Putamen (tissue), 1 donor: Measurements from ENCODE around the gene RNF44.
"Not testable (repeated sequence)": the region's sequence is repeated elsewhere in the genome, so short reads cannot be mapped to it uniquely, and the experiment has no call there.

Experiments used
- DNase-seq: peaks from one replicate; pipeline ENCODE4 v3.0.0-alpha.2; 2016; ENCODE audit warnings: low spot score

RNF44 gene

DNA sequence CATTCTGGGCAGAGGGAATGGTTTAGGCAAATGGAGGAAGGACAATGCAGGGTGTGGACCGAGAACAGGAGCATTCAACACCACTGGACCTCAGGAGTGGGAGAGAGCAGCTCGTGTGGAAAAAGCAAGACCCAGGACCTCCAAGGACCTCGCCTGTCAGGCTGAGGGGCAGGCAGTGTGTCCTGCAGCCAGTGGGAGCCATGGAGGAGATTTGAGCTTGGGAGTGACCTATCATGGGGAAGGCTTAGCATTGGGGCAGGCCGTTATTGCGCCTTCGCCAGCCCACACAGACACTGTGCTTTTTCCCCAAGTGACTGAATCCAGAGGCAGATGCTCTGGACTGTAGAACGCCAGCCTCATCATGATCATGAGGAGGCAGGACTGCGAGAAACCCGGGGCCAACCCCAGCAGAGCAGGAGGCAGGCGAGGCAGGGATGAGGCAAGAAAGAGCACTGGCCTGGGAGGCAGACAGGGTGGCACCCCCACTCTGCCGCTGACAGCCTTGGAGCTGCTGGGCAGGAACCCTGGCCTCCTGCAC is 15.2 kb upstream of the RNF44 start:
- DNase-seq: no peak

DNA sequence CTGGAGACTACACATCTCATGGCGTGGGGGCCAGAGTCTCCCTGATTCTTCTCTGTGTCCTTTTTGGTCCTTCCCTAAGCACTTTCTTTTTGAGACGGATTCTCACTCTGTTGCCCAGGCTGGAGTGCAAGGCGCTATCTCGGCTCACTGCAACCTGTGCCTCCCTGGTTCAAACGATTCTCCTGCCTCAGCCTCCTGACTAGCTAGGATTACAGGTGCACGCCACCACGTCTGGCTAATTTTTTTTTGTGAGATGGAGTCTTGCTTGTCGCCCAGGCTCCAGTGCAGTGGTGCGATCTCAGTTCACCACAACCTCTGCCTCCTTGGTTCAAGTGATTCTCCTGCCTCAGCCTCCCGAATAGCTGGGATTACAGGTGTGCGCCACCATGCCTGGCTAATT is 13.7 kb upstream of the RNF44 start:
- not testable (repeated sequence) for DNase-seq

DNA sequence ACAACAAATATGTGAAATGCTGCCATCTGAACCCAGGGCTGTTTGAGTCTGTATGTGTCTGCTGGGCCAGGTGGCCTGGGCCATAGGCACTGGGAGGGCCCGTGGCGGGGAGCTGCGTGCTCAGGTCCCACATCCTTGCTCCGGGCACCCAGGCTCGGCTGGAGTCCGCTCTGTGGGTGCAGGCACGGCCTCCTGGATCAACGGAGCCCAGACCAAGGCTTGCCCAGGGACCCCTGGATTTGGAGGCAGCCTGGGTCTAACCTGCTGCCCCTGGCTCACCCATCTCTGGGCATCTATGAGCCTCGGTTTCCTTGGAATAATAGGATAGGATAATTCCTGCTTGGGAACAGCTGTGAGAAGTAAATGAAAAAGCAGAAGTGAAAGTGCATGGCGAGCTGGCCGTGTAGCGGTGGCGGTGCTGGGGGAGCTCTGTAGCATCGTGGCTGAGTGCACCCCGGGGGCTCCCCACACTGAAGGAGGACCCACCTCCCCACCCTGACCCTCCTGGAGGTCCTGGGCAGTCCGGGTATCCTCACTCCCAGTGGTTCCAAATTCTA is 13.2 kb upstream of the RNF44 start:
- no peak for DNase-seq

DNA sequence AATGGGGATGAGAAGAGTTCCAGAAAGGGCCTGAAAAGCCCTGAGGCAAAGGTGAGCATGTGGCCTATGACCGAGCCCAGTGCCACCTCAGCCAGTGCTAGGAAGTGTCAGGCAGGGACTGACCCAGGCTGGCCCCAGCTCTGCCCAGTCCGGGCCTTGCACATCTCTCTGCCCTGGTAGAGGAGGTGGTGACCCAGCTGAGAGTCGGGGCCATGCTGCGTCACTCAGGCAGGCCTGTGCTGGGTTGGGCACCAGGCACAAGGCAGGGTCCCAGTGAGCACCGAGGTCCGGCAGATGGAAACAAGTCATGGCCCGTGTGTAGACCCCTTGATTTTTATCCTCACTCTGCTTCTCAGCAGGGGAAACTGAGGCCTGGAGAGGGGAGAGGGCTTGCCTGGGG is 12.7 kb upstream of the RNF44 start:
- DNase-seq: no peak

DNA sequence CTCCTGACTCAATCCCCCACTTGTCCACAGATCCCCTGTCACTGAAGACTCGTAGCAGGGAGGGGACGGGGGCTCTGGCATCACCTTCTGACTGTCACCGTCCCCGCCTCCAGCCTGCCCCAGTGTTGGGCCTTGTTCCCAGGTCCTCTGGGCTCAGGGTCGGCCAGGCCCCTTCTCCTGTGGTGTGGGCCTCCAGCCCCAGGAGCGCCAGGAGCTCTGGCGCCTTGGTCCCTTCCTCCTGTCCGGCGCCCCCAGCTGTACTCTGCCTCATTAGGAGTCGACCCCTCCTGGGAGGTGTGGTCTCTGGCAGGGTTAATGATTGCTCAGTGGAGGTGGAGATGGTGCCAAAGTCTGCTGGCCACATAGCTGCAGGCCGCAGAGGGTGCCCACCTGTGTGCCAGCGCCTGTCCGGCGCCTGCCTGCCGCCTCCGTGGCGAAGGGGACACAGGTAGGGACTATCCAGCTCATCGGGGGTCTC is 11.8 kb upstream of the RNF44 start, which contains the start of gene CDHR2:
Gene CDHR2, plus strand, starts transcription at position 376 of the 478 bp plus-strand sequence. CDS start 16,011 bp downstream, outside the sequence.
- DNase-seq: no peak

DNA sequence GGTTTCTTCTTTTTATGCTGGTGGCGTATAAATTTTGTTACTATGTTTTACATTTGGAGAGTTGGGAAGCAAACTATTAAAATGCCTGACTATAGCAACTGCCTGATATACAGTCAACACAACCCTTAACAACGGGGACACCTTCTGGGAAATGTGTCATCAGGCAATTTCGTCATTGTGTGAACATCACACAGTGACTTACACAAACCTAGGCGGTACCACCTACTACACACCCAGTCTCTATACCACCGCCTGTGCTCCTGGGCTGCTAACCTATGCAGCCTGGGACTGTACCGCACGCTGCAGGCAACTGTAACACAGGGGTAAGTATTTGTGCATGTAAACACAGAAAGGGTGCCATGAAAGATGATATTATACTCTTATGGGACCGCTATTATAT is 10.6 kb upstream of the RNF44 start:
- DNase-seq: no peak

DNA sequence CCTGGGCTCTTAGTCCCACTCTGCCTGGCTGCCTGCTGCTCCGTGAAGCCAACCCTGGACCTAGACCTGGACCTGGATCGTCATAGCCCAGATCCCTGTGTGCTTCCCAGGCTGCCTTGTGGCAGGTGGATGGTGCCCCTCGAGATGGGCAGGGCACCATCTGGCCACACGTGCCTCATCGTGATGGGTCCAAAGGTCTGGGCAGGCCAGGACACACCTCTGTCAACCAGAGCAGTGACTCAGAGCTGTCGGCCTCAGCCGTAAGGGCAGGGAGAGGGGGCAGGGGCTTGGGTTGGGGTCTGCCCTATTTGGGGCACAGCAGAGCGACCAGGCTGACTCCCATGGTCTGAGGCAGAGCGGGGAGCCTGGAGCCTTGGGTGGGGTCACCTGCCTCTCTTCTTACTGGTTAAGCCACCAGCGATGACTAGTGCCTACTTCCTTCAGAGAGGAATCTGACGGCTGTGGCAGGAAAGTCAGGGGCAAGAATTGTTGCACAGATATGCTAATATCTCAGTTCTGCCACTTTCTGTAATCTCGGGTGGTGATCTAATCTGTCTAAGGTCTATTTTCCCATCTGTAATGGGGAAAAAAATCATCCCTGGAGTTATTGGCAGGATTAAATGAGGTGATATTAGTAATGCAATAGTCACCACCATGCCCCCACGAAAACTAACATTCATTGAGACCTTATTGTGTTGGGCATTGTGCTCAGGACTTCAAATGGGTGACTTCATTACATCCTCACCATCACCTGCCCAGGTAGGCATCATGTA is 8.7 kb upstream of the RNF44 start:
- DNase-seq: no peak

DNA sequence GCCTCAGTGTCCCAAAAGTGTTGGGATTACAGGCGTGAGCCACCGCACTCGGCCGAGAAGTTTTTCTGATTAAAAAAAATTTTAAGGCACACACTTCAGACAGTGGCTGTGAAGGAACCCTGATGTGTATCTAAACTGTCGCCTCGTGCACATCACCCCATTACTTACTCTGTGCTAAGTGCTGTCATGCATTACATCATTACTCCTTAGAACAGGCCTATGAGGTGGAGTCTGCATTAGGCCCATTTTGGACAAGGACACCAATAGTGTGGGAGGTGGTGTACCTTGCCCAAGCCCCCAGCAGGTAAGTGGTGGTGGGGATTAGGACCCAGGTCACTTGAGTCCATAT is 8.2 kb upstream of the RNF44 start:
- DNase-seq: no peak

DNA sequence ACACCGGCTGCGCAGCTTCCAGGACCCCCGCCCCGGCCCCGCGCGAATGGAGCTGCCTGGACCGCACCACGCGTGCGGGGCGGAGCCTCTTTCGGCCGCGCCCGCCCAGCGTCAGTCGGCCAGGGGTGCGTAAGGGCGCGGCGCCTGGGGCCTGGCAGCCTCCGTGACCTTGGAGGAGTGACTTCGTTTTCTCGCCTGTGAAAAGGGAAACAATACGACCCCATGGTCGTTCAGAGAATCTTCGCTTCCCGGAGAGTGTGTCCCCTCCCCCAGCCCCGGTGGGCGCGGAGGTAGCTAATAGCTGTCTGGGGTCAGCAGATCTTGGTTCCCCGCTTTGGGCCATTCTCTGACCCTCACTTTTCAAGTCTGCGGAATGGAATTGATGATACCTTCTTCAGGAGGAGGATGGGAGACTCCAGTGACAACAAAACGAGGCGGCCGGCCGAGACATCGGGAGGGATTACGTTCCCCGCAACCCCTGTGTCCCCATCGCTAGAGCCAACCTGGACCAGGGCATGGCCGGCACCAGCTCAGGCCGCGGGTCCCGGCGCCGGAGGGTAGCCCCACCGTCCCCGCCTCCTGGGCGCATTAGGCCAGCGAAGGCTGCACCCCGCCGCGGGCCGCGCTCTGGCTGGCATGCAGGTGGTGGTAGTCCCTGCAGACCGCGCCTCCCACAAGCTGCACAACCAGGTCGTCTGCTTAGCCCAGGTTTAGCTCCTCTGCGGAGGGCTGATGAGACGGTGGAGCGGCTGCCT is 6.4 kb upstream of the RNF44 start:
- DNase-seq: peak; percentile 65

DNA sequence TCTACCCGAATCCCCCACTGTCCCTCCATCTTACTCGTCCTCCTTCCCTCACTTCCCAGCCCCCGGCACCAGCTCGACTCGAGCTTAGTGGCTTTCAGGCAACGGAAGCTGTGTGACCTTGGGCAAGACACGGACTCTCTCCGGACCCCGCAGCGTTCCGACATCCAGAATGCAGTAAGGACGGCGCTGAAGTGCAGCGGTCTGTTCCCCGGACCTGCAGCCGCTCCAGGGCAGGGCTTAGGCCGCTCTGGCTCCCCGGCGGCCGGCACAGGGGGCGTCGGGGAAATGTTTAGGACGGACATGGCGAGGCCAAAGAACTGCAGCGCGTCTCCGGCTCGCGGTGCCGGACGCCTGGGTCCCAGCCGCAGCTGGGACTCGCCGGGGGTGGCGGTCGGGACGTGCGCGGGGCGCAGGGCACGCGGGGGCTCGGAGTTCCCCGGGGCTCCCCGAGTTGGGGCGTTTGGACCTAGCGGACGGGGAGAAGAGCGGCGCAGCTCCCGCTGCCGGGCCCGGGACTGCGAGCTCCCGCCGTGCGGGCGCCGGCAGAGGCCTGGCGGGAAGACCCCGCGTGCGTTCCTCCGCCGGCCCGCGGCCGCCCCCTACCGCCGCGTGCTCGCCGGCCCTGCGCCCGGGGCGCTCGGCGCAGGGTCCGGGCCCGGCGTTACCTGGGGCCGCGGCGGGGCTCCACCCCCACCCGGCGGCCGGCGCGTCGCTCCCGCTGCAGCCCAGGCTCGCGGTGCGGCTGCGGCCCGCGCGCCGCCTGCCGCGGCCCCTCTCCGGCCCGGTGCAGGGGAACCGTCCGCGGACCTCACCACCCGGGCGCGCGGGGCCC is 5.6 kb upstream of the RNF44 start:
- no peak for DNase-seq

DNA sequence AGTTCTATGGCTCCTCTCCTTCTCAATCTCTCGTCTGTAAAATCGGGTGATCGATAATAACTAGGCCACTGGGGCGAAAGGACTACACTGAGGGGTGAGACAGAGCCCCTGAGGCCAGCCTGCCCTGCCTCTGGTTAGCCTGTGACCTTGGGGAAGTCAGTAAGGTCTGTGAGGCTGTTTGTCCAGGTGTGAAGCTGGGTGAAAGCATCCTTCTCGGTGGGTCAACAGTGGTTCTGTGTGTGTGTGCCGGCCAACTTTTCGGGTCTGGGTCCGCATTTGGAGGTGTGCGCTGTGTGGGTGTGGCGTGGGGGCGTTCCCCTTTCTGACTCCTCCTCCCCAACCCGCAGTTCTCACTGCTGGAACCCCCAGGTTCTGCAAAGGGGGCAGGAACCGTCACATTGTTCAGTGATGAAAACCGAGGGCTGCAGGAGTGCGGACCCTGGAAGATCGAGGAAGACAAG is 5.0 kb upstream of the RNF44 start:
- no peak for DNase-seq

DNA sequence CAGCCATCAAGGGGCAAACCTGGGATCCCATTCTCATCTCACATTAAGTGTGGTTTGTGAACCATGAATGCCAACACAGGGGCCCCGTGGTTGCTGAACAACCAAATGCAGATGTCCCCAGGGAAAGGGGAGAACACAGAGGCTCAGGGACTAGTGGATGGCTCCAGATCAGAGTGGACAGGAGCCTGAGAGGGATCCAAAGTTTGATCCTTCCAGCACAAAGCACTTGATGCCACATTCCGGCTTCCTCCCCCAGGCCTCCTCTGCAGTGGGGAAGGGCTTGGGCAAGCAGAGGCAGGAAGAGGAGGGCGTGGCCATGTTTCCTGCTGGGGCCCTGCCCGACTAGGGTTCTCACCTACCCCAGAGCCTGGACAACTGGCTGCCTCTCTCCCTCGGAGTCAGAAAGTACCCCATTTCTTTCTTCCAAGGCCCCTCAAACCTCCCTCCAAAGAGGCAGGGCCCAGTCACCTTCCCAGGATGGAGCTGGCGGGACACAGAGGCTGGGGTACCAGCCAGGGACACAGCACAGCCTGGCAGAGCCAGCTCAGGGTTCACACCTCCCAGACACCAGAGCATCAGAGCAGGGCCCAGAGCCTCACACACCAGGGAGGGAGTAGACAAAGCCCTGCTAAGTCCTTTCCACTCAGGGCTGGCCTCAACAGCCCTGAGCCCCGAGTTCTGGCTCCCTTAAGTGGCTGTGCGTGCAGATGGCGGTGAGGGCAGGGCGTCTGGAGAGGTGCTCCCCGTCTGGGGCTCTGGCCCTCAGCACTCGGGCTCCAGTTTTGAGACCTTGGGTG is 4.3 kb upstream of the RNF44 start:
- DNase-seq: no peak

DNA sequence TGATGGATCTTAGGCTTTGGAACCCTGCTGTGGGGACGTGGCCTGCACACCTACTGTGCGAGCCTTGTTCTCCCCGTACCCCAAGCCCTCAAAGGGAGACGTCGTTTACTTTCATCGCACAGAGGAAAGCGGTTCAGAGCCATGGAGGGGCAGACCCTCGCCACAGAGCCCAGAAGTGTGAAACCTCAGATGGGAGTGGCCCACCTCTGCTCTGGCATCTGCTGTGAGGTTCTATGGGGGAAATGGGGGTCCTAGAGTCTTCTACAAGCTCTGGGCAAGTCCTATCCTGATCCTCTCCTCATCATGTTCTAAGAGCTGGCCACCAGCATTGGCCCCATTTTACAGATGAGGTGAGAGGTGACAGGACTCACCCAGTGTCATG is 3.7 kb upstream of the RNF44 start:
- DNase-seq: no peak

DNA sequence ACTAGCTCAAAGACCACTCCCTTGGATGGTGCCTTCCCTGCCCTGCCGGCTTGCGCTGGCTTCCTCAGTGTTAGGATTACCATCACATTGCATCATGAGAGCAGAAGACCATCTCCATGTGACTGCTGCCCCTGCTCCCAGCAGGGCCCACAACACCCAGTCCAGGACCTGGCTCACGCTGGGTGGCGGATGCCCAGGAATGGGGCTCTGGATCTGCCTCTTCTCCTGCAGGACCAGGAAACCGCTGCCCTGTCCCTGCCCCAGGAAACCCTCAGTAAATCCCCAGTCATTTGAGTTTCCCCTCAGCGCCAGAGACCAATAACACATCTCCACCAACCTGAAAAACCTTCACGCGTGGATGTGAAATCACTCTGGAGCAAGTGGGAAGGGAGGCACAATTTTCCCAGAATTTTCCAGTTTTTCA is 3.3 kb upstream of the RNF44 start:
- DNase-seq: no peak

DNA sequence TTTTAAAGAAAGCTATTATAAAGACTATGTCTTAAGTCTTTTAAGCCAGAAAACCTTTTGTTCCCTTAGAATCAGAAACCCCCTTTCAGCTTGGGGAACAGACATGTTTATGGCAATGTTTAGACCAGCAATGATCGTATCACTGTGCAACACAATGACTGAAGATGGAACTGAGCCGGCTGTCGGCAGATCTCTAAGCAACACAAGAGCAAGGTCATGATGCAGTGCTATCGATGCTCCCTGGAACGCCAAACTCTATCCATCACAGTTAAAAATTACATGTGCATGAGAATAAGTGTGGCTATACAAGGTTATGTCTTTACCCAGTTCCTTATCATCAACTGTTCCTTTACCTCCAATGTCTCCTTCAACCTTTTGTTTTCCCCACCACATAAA is 1.8 kb upstream of the RNF44 start:
- no peak for DNase-seq

DNA sequence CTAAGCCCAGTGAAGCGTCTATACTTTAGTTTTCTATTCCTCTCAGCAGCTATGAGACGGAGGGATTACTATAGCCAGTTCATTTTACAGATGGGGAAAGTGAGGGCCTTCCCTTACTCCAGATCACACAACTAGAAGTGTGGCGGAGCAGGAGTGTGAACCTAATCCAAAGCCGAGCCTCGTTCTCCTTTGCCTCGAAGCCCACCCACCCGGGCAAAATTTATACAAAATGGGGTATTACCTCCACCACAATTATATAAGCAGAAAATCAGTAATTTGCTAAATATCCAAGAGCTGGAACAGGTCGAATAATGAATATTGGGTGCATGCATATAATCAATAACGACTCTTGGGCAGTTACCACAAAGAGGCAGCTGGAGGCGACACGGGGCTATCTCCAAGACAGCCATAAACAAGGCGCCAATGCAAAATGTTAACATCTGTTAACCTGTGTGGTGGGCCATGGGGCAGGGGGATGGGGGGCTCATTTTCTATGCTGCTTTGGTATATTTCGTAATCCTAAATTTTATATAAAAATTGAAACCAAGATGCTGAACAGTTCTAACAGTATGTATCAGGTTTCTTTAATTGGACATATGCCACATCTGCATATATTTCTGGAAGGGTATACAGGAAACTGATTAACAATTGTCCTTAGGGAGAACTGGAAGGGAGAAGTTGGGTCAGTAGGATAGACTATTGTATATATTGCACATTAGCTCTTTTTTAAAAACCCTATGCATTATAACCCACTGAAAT is 1.2 kb upstream of the RNF44 start:
- no peak for DNase-seq

DNA sequence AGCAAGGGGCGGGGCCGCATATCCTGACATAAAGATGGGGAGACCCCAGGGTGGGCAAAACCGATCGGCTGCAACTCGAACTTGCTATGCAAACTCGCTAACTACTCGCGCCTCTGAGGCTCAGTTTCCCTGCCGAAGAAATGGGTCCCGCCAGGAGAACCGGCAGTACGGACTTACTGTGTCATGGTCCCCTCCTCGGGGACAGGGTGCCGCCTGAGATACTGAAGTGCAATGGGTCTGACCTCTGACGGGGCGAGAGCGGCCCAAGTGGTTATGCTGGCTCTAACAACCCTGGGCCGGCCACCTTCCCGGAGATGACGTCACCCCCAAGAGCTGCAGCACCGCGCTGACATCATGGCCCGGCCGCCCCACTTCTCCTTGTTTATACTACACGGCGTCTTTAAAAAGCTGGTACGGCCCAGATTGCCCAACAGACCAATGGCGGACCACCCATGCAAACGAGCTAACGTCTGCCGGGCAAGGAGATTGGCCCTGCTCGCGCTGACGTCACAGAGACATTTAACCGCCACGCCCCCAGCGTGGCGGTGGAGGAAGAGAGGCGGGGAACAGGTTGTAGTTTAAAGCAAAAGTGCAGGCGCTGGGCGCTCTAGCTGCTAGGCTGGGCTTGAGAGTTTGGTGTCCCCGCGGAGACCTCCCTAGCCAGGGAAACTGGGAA is 490 bp upstream of the RNF44 start:
- peak; percentile 99 for DNase-seq

DNA sequence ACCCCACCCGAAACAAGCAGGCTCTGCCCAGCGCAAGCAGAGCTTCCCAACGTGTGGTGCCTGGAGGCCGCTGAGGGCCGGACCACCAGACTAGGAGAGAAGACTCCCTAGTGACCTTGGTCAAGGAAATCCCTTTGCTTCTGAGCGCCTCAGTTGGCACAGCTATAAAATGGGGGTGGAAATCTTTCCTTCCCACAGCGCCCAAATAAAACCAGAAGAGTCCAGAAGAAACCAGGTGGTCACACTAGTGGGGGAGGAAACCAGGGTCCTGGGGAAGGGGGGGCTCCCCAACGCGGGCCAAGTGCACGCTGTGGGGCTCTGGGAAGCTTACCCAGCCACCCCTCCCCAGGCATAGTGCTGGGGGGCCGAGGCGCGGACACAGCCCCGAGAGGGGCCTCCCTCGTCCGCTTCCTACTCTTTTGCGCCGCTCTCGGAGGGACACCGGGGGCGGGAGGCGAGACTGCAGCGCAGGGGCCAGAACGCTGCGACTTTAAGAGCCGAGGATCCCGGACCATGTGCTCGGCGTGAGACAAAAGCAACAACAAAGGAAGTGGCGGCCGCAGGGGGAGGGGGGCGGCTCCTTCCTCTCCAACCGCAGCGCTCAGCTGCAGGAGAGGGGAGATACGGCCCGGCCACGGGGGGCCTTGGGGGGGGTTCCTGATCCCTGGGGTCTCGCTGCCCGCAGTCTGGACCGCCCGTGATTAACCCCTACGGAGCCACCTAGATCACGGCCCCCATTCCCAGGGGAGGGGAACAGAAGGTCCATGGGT is 885 bp downstream of the RNF44 start:
- DNase-seq: peak; percentile 77

DNA sequence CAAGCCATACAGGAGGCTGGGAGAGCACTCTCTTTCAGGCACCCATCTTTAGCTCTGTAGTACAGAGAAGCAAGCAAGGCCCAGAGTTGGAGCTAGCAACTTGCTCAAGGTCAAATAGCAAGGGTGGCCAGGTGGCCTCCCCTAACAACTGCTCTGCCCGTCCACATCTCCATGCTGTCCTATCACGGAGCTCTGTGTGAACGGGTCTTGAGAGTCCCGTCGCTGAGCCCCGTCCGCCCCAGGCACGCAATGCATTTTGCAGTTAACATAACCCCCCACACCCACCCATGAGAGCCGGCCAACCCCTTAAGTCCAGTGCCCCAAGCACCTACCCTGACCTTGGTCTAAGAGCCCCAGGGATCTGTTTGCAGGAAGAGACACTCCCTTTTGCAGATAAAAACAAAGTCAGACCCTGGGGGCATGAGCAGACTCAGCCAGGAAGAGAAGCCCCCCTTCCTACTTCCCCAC is 1.5 kb downstream of the RNF44 start:
- no peak for DNase-seq
